ENCODE data around the gene TMEM178B. TPM values are rescaled to one million over a fixed set of nuclear protein-coding genes. Genes with fewer than 3 reads are reported as not detected.
"Not testable (repeated sequence)": the region's sequence is repeated elsewhere in the genome, so short reads cannot be mapped to it uniquely, and the experiment has no call there.

TMEM178B gene
- total and polyA plus RNA-seq, 2 experiments from 2014 or later = 0.24 to 0.30 TPM

DNA sequence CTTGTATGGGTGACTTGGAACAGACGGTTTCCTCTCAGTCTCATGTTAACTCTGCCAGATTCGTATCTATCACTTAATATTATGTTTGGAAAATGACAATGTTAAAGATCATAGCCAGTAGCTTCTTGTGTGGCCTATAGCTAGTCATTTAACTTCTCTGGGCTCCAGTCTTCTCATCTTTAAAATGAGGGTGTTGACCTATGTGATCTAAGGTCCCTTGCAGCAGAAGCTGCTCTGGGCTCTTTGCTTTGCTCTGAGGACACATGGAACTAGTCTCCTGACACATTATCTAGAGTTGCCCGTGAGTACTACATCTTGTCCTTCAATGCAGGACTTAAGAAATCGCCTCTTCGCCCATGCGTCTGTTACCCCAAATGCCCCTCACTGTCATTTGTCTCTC is 93.1 kb downstream of the TMEM178B start:
- DNase-seq (ENCODE audit: low spot score) = no peak
- no peak overlapping the region for H3K4me3 ChIP-seq
- H4K20me1 ChIP-seq (ENCODE audit: insufficient read depth, poor library complexity, severe bottlenecking) = no peaks in the 10 kb centered on the region
- H3K36me3 ChIP-seq (replicated peaks; ENCODE audit: insufficient read depth, low read depth) = no peaks in the 10 kb centered on the region
- H3K4me2 ChIP-seq = no peak overlapping the region
- H3K27me3 ChIP-seq = no peaks in the 10 kb centered on the region
- H3K9me2 ChIP-seq (replicated peaks; ENCODE audit: insufficient read depth) = no peaks in the 10 kb centered on the region
- H3K9me3 ChIP-seq (ENCODE audit: low read depth) = no peaks in the 10 kb centered on the region
- TF ChIP-seq EZH2 (IDR thresholded peaks at IDR 0.05; ENCODE audit: borderline replicate concordance) (no peak), EZH2phosphoT487 (IDR thresholded peaks at IDR 0.05; ENCODE audit: low read depth, severe bottlenecking, unreplicated experiment) (no peak)
- TF ChIP-seq, protein P1, sequence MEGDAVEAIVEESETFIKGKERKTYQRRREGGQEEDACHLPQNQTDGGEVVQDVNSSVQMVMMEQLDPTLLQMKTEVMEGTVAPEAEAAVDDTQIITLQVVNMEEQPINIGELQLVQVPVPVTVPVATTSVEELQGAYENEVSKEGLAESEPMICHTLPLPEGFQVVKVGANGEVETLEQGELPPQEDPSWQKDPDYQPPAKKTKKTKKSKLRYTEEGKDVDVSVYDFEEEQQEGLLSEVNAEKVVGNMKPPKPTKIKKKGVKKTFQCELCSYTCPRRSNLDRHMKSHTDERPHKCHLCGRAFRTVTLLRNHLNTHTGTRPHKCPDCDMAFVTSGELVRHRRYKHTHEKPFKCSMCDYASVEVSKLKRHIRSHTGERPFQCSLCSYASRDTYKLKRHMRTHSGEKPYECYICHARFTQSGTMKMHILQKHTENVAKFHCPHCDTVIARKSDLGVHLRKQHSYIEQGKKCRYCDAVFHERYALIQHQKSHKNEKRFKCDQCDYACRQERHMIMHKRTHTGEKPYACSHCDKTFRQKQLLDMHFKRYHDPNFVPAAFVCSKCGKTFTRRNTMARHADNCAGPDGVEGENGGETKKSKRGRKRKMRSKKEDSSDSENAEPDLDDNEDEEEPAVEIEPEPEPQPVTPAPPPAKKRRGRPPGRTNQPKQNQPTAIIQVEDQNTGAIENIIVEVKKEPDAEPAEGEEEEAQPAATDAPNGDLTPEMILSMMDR (IDR thresholded peaks at IDR 0.05; ENCODE audit: poor library complexity) = no peak
- H2AFZ ChIP-seq = no peak overlapping the region
- H3K4me1 ChIP-seq (ENCODE audit: insufficient read depth) = no peaks in the 10 kb centered on the region
- no peaks in the 10 kb centered on the region for H3K79me2 ChIP-seq
- H3K27ac ChIP-seq = no peak overlapping the region
- WGBS (ENCODE audit: low lambda C conversion rate, missing lambda C conversion rate) = 94% methylated on average over 6 of the region's 6 CpGs

DNA sequence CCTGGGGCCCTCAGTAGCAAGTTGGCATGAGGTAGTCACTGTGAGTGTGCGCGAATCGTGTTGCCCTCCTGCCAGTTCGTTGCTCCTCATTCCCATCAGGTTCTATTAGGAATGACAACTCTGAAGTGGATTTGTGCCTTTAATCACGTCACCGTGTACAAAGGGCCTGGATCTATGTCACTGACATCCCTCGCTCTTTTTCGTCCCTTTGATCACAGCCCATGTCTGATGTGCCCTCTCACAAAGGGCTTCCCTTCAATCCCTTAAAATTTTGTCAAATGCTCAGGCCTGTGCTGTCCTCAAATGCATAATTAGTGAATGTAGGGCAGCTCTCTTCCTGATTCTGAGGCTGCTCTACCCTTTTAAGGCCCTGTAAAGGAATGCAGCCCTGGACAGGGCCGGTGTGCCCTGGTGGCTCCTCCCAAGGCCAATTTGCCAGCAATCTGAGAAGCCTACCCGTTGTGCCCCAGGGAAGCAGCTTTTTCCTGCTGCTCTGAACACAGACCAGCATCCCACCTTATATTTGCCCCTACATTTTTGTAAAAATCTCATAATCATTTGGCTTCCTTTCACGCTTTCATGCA is 93.6 kb downstream of the TMEM178B start:
- Histone ChIP-seq H3K9me2 (replicated peaks; ENCODE audit: insufficient read depth) (no peaks in the 10 kb centered on the region), H3K27ac (no peak overlapping the region), H4K20me1 (ENCODE audit: insufficient read depth, poor library complexity, severe bottlenecking) (no peaks in the 10 kb centered on the region), H2AFZ (no peak overlapping the region), H3K79me2 (no peaks in the 10 kb centered on the region), H3K27me3 (no peaks in the 10 kb centered on the region), H3K9me3 (ENCODE audit: low read depth) (no peaks in the 10 kb centered on the region), H3K36me3 (replicated peaks; ENCODE audit: insufficient read depth, low read depth) (no peaks in the 10 kb centered on the region), H3K4me3 (no peak overlapping the region), H3K4me1 (ENCODE audit: insufficient read depth) (no peaks in the 10 kb centered on the region), H3K4me2 (no peak overlapping the region)
- no peak for TF ChIP-seq EZH2phosphoT487 (IDR thresholded peaks at IDR 0.05; ENCODE audit: low read depth, severe bottlenecking, unreplicated experiment)
- TF ChIP-seq, protein P1 (IDR thresholded peaks at IDR 0.05; ENCODE audit: poor library complexity) = no peak
- no peak for TF ChIP-seq EZH2 (IDR thresholded peaks at IDR 0.05; ENCODE audit: borderline replicate concordance)
- WGBS (ENCODE audit: low lambda C conversion rate, missing lambda C conversion rate) = 84% methylated on average over 11 of the region's 11 CpGs
- DNase-seq (ENCODE audit: low spot score) = no peak

DNA sequence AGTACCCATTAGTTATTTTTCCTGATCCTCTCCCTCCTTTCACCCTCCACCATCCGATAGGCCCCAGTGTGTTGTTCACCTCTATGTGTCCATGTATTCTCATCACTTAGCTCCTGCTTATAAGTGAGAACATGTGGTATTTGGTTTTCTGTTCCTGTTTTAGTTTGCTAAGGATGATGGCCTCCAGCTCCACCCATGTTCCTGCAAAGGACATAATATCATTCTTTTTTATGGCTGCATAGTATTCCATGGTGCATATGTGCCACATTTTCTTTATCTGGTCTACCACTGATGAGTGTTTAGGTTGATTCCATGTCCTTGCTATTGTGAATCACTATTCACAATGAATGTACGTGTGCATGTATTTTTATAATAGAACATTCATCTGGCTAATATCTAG is 95.3 kb downstream of the TMEM178B start:
- H3K4me1 ChIP-seq (ENCODE audit: insufficient read depth); H3K27me3 ChIP-seq; H3K36me3 ChIP-seq (replicated peaks; ENCODE audit: insufficient read depth, low read depth); H3K4me2 ChIP-seq; DNase-seq (ENCODE audit: low spot score); H3K79me2 ChIP-seq; H3K4me3 ChIP-seq; H3K9me2 ChIP-seq (replicated peaks; ENCODE audit: insufficient read depth); H2AFZ ChIP-seq; H4K20me1 ChIP-seq (ENCODE audit: insufficient read depth, poor library complexity, severe bottlenecking); H3K27ac ChIP-seq; H3K9me3 ChIP-seq (ENCODE audit: low read depth): not testable (repeated sequence)
- WGBS (ENCODE audit: low lambda C conversion rate, missing lambda C conversion rate) = 95% methylated on average over 2 of the region's 2 CpGs

DNA sequence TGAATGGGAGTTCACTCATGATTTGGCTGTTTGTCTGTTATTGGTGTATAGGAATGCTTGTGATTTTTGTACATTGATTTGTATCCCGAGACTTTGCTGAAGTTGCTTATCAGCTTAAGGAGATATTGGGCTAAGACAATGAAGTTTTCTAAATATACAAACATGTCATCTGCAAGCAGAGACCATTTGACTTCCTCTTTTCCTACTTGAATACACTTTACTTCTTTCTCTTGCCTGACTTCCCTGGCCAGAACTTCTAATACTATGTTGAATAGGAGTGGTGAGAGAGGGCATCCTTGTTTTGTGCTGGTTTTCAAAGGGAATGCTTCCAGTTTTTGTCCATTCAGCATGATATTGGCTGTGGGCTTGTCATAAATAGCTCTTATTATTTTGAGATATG is 101.9 kb downstream of the TMEM178B start:
- H3K9me3 ChIP-seq (ENCODE audit: low read depth); H3K4me1 ChIP-seq (ENCODE audit: insufficient read depth); H3K4me3 ChIP-seq; DNase-seq (ENCODE audit: low spot score); H4K20me1 ChIP-seq (ENCODE audit: insufficient read depth, poor library complexity, severe bottlenecking); H2AFZ ChIP-seq; H3K27ac ChIP-seq; H3K27me3 ChIP-seq; H3K36me3 ChIP-seq (replicated peaks; ENCODE audit: insufficient read depth, low read depth); H3K9me2 ChIP-seq (replicated peaks; ENCODE audit: insufficient read depth); H3K4me2 ChIP-seq; H3K79me2 ChIP-seq: not testable (repeated sequence)
- 82% methylated on average over 1 of the region's 1 CpG for WGBS (ENCODE audit: low lambda C conversion rate, missing lambda C conversion rate)

DNA sequence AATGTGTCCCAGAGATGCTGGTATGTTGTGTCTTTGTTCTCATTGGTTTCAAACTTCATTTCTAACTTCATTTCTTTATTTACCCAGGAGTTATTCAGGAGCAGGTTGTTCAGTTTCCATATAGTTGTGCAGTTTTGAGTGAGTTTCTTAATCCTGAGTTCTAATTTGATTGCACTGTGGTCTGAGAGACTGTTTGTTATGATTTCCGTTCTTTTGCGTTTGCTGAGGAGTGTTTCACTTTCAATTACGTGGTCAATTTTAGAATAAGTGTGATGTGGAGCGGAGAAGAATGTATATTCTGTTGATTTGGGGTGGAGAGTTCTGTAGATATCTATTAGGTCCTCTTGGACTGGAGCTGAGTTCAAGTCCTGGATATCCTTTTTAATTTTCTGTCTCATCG is 103.3 kb downstream of the TMEM178B start:
- not testable (repeated sequence) for H3K4me3 ChIP-seq, H3K4me2 ChIP-seq, H3K79me2 ChIP-seq

More for the DNA sequence above, 103.3 kb downstream of the TMEM178B start:
- WGBS (ENCODE audit: low lambda C conversion rate, missing lambda C conversion rate) = 93% methylated on average over 5 of the region's 5 CpGs
- H3K4me1 ChIP-seq (ENCODE audit: insufficient read depth); DNase-seq (ENCODE audit: low spot score); H4K20me1 ChIP-seq (ENCODE audit: insufficient read depth, poor library complexity, severe bottlenecking); H3K36me3 ChIP-seq (replicated peaks; ENCODE audit: insufficient read depth, low read depth); H3K27ac ChIP-seq; H3K9me3 ChIP-seq (ENCODE audit: low read depth); H3K27me3 ChIP-seq; H3K9me2 ChIP-seq (replicated peaks; ENCODE audit: insufficient read depth); H2AFZ ChIP-seq: not testable (repeated sequence)
